A673 (cell line): ENCODE measurements around the gene LFNG. TPM values are rescaled to one million over a fixed set of nuclear protein-coding genes. Genes with fewer than 3 reads are reported as not detected.

Source experiments
- BruUV-seq: library from RNA; stranded (reverse); fragments of 400-500 nt; replicated peaks from 2 replicates; lab custom pipeline; 2021; lab: Mats Ljungman, UMichigan
- CTCF ChIA-PET: fragments of 300-600 bp; sonication (Branson Sonifier 250); formaldehyde crosslinking; loops from one replicate; lab custom pipeline; 2022; ENCODE audit warnings: antibody characterized with exemption; lab: Charles Lee
- POLR2A ChIA-PET: fragments of 300-600 bp; sonication (Branson Sonifier 250); formaldehyde crosslinking; loops from one replicate; lab custom pipeline; 2022; ENCODE audit warnings: antibody characterized with exemption; ENCODE audit not compliant: low non-redundant PET; lab: Charles Lee
- DNase-seq: peaks from one replicate; pipeline ENCODE4 v3.0.0-alpha.2; 2015; ENCODE audit warnings: low spot score
- H3K27ac ChIP-seq: fragments of 200-600 bp; sonication (generic); 2 replicates; pipeline ENCODE4 v1.5.1; 2016; ENCODE audit warnings: mixed run types, low read depth, mild to moderate bottlenecking, mixed read lengths, antibody characterized with exemption, low read length; ENCODE audit not compliant: poor library complexity, severe bottlenecking
- H3K27me3 ChIP-seq: fragments of 200-600 bp; sonication (generic); replicated peaks from 2 replicates; pipeline ENCODE4 v1.6.1; 2017; ENCODE audit warnings: mixed run types, low read depth, mild to moderate bottlenecking, mixed read lengths, antibody characterized with exemption, low read length; ENCODE audit not compliant: insufficient read depth, poor library complexity
- H3K36me3 ChIP-seq: fragments of 200-600 bp; sonication (generic); 2 replicates; pipeline ENCODE4 v1.6.1; 2016; ENCODE audit warnings: mixed run types, mild to moderate bottlenecking, mixed read lengths, antibody characterized with exemption, low read length; ENCODE audit not compliant: insufficient read depth, poor library complexity, severe bottlenecking
- H3K4me1 ChIP-seq: fragments of 200-600 bp; sonication (generic); 2 replicates; pipeline ENCODE4 v1.6.1; 2017; ENCODE audit warnings: mixed run types, mild to moderate bottlenecking, mixed read lengths, antibody characterized with exemption, low read length; ENCODE audit not compliant: insufficient read depth, poor library complexity, severe bottlenecking
- H3K4me3 ChIP-seq: fragments of 200-600 bp; sonication (generic); 2 replicates; pipeline ENCODE4 v1.5.1; 2016; ENCODE audit warnings: low read depth, mixed run types, mild to moderate bottlenecking, mixed read lengths, low read length; ENCODE audit not compliant: poor library complexity, severe bottlenecking
- H3K9me3 ChIP-seq: fragments of 200-600 bp; sonication (generic); 2 replicates; pipeline ENCODE4 v1.6.1; 2016; ENCODE audit warnings: mixed run types, low read depth, mild to moderate bottlenecking, mixed read lengths, antibody characterized with exemption, low read length; ENCODE audit not compliant: poor library complexity, severe bottlenecking
- EZH2 ChIP-seq: fragments of 200-600 bp; sonication (generic); IDR thresholded peaks from 2 replicates; pipeline ENCODE4 v1.6.1; 2017; ENCODE audit warnings: borderline replicate concordance, low read depth, mild to moderate bottlenecking, mixed read lengths, antibody characterized with exemption, low read length; ENCODE audit not compliant: poor library complexity, severe bottlenecking
- intact Hi-C: fragments of 100-400 bp; cut with micrococcal nuclease; formaldehyde crosslinking; loops from one replicate; pipeline ENCODE4 v1.10.0; 2022; ENCODE audit not compliant: unreplicated experiment
- total RNA-seq: library from RNA; stranded (reverse); gene quantifications from 2 replicates; pipeline ENCODE4 v1.2.3, GENCODE V29; 2021
- TF ChIP-seq, protein P1 (sequence below): fragments of 300-800, 200-600 bp; sonication (generic); conservative IDR thresholded peaks from 2 replicates; pipeline ENCODE4 v1.5.1; 2017; ENCODE audit warnings: low read depth, mild to moderate bottlenecking, antibody characterized with exemption, low read length, moderate library complexity, mixed read lengths

Gene LFNG
- total RNA-seq, 1 experiment from 2014 or later, result 11.7 TPM

GRCh38 chr7:2512179-2512661, 7.4 kb upstream of the LFNG start:
- no peaks in the 10 kb centered on the region for H3K36me3 ChIP-seq
- intact Hi-C loops, result no loop called here
- no peak overlapping the region for H3K4me3 ChIP-seq
- no peak overlapping the region for H3K27ac ChIP-seq
- no peak for DNase-seq
- no peaks in the 10 kb centered on the region for H3K9me3 ChIP-seq
- TF ChIP-seq, protein P1, sequence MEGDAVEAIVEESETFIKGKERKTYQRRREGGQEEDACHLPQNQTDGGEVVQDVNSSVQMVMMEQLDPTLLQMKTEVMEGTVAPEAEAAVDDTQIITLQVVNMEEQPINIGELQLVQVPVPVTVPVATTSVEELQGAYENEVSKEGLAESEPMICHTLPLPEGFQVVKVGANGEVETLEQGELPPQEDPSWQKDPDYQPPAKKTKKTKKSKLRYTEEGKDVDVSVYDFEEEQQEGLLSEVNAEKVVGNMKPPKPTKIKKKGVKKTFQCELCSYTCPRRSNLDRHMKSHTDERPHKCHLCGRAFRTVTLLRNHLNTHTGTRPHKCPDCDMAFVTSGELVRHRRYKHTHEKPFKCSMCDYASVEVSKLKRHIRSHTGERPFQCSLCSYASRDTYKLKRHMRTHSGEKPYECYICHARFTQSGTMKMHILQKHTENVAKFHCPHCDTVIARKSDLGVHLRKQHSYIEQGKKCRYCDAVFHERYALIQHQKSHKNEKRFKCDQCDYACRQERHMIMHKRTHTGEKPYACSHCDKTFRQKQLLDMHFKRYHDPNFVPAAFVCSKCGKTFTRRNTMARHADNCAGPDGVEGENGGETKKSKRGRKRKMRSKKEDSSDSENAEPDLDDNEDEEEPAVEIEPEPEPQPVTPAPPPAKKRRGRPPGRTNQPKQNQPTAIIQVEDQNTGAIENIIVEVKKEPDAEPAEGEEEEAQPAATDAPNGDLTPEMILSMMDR, result no peak
- no peak for TF ChIP-seq EZH2
- no TSS peak for BruUV-seq
- ChIA-PET CTCF (no interaction called here), POLR2A (interaction anchor here (0.5 kb wide), 1 partner anchor 78 kb away, joined by 6 read pairs; no protein-coding TSS in a partner anchor)
- no peaks in the 10 kb centered on the region for H3K27me3 ChIP-seq
- H3K4me1 ChIP-seq, result peaks cover 2% of the 10 kb centered on the region

DNA sequence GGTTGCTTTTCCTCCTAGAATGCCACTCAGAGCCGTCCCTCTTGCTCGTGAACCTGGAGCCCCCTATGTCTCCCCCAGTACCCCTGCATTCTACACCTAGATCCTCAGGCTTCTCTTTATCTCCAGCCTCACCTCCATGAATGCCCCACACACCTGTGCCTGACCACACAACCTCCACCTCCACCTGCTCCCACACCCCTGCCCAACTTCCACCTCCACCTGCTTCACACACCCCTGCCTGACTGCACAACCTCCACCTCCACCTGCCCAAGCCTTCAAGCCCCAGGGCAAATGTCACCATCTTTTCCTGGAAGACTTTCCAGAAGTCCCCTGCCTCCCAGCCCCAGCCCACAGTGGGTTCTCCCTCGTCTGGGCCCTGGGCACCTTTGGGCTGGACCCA, 6.9 kb upstream of the LFNG start:
- H3K27me3 ChIP-seq, result no peaks in the 10 kb centered on the region
- H3K36me3 ChIP-seq, result no peaks in the 10 kb centered on the region
- no peaks in the 10 kb centered on the region for H3K9me3 ChIP-seq
- CTCF ChIA-PET, result no interaction called here
- H3K4me3 ChIP-seq, result no peak overlapping the region
- intact Hi-C loops, result no loop called here
- POLR2A ChIA-PET, result no interaction called here
- H3K27ac ChIP-seq, result no peak overlapping the region
- no TSS peak for BruUV-seq
- no peak for TF ChIP-seq EZH2
- TF ChIP-seq, protein P1, result no peak
- DNase-seq, result no peak
- peaks cover 6% of the 10 kb centered on the region for H3K4me1 ChIP-seq

- H3K4me1 ChIP-seq, result peaks cover 16% of the 10 kb centered on the region
- ChIA-PET CTCF (no interaction called here), POLR2A (no interaction called here)
- no peak overlapping the region for H3K4me3 ChIP-seq
- TF ChIP-seq EZH2, result no peak
- TF ChIP-seq, protein P1, result no peak
- H3K36me3 ChIP-seq, result no peaks in the 10 kb centered on the region
- DNase-seq, result no peak
- H3K9me3 ChIP-seq, result no peaks in the 10 kb centered on the region
- BruUV-seq, result no TSS peak
- no peaks in the 10 kb centered on the region for H3K27me3 ChIP-seq
- intact Hi-C loops, result no loop called here
- H3K27ac ChIP-seq, result no peak overlapping the region
These were observed 5.9 kb upstream of the LFNG start for GRCh38 chr7:2513702-2514101.
